Mucosa of descending colon (tissue), 3 donors: ENCODE data around the gene MAN1C1. TPM values are rescaled to one million over a fixed set of nuclear protein-coding genes. Genes with fewer than 3 reads are reported as not detected.

Experiments
- ATAC-seq: fragments of 200-7000 bp; cut with Tn5 transposase; one replicate; pipeline ENCODE4 v1.9.1; 2020; ENCODE audit warnings: mild to moderate bottlenecking, moderate library complexity
- DNase-seq, 3 donors: peaks; one replicate each; pipeline ENCODE4 v3.0.0-alpha.2; 2020
- H3K36me3 ChIP-seq: fragments of 200-600 bp; one replicate; pipeline ENCODE4 v1.8.0; 2021; ENCODE audit warnings: low read depth, mild to moderate bottlenecking
- H3K4me1 ChIP-seq: fragments of 200-600 bp; one replicate; pipeline ENCODE4 v1.8.0; 2021; ENCODE audit warnings: low read depth, mild to moderate bottlenecking
- H3K4me3 ChIP-seq: fragments of 200-600 bp; one replicate; pipeline ENCODE4 v1.8.0; 2021; ENCODE audit warnings: mild to moderate bottlenecking
- H3K9me3 ChIP-seq: fragments of 200-600 bp; one replicate; pipeline ENCODE4 v1.8.0; 2021; ENCODE audit warnings: mild to moderate bottlenecking
- intact Hi-C, 2 donors: fragments of 100-400 bp; cut with DNase I in 1 of 2; cut with micrococcal nuclease in 1 of 2; formaldehyde crosslinking; loops; one replicate each; pipeline versions ENCODE4 v1.11.0 to v1.11.1; 2022; cut with DNase I, micrococcal nuclease
- total RNA-seq, 3 donors: library from RNA; stranded (reverse); fragmentation: NEBNext Ultra II Directional in 2 of 3; extraction: Animal tissue kit (Norgen Biotek cat#: 25700) in 2 of 3; gene quantifications; one replicate each; pipeline versions ENCODE4 v1.2.1 to v1.2.4, GENCODE V29; 2021 to 2023
- TF ChIP-seq, protein P1 (sequence below): fragments of 200-600 bp; IDR thresholded peaks from one replicate; pipeline ENCODE4 v1.8.0; 2022; ENCODE audit warnings: antibody characterized with exemption, mild to moderate bottlenecking
- donor health status: DM: no; HTN: no; CAD: no; lungs with moderate emphysema.
- donor health status: DM: no; HTN: no; CAD: no.
- donor health status: DM: no; HTN: yes; CAD: no.

MAN1C1 gene
- total RNA-seq, 3 donors from 2014 or later: 2.5 to 22.0 (median 6.1) TPM

DNA sequence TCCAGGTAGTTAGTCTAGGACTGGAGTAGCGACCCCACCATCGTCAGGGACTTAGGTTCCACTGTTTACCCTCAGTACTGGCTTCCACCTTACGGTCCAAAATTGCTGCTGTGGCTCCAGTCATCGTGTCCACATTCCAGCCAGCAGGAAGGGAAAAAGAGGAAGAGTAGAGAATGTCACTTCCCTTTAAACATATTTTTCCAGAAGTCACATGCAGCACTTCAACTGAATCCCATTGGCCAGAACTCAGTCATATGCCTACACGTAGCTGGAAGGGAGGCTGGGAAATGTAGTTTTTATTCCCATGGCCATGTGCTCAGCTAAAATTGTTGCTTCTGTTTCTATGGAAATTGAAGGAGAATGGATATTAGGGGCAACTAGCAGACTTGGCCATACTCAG is 99.3 kb downstream of the MAN1C1 start:
- ATAC-seq (no peak), DNase-seq (no peak)
- intact Hi-C loops: no loop called here
- H3K4me3 ChIP-seq: no peak overlapping the region
- no peaks in the 10 kb centered on the region for H3K4me1 ChIP-seq
- no peaks in the 10 kb centered on the region for H3K36me3 ChIP-seq
- TF ChIP-seq, protein P1, sequence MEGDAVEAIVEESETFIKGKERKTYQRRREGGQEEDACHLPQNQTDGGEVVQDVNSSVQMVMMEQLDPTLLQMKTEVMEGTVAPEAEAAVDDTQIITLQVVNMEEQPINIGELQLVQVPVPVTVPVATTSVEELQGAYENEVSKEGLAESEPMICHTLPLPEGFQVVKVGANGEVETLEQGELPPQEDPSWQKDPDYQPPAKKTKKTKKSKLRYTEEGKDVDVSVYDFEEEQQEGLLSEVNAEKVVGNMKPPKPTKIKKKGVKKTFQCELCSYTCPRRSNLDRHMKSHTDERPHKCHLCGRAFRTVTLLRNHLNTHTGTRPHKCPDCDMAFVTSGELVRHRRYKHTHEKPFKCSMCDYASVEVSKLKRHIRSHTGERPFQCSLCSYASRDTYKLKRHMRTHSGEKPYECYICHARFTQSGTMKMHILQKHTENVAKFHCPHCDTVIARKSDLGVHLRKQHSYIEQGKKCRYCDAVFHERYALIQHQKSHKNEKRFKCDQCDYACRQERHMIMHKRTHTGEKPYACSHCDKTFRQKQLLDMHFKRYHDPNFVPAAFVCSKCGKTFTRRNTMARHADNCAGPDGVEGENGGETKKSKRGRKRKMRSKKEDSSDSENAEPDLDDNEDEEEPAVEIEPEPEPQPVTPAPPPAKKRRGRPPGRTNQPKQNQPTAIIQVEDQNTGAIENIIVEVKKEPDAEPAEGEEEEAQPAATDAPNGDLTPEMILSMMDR: no peak
- no peaks in the 10 kb centered on the region for H3K9me3 ChIP-seq

DNA sequence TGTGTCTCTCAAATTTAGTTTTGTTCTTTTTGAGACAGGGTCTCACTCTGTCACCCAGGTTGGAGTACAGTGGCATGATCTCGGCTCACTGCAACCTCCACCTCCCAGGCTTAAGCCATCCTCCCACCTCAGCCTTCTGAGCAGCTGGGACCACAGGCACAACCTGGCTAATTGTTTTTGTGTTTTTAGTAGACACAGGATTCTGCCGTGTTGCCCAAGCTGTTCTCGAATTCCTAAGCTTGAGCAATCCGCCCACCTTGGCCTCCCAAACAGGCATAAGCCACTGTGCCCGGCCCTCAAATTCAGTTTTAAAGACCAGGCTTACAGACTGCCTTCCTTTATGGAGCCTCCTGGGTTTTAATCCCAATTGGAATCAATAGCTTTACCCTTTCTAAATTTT is 99.7 kb downstream of the MAN1C1 start:
- DNase-seq: no peak
- Histone ChIP-seq H3K4me3 (no peak overlapping the region), H3K4me1 (no peaks in the 10 kb centered on the region), H3K9me3 (no peaks in the 10 kb centered on the region), H3K36me3 (no peaks in the 10 kb centered on the region)
- TF ChIP-seq, protein P1: no peak
- intact Hi-C loops: no loop called here
- no peak for ATAC-seq

DNA sequence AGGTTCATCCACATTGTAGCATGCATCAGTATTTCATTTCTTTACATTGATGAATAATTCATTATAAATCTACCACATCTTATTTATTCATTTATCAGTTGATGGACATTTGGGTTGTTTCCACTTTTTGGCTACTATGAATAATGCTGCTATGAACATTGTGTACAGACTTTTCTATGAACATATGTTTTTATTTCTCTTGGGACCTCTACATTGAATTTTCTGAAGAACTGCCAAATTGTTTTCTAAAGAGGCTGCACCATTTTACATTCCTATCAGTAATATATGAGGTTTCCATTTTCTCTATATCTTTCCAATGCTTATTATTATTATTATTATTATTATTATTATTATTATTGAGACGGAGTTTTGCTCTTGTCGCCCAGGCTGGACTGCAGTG is 102.1 kb downstream of the MAN1C1 start:
- TF ChIP-seq, protein P1: no peak
- H3K36me3 ChIP-seq: no peaks in the 10 kb centered on the region
- intact Hi-C loops: no loop called here
- H3K4me1 ChIP-seq: no peaks in the 10 kb centered on the region
- no peaks in the 10 kb centered on the region for H3K9me3 ChIP-seq
- DNase-seq (no peak), ATAC-seq (no peak)
- no peak overlapping the region for H3K4me3 ChIP-seq

DNA sequence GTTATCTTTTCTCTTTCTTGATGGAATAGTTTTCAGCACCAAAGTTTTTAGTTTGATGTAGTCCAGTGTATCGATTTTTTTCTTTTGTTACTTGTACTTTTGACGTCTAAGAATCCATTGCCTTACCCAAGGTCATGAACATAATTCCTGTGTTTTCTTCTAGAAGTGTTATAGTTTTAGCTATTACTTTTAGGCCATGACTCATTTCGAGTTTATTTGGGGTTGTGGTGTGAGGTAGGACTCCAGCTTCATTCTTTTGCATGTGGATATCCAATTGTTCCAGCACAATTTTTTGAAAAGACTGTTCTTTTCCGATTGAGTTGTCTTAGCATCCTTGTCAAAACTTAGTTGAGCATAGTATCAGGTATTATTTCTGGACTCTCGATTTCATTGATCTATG is 104.0 kb downstream of the MAN1C1 start:
- DNase-seq (no peak), ATAC-seq (no peak)
- H3K9me3 ChIP-seq: no peaks in the 10 kb centered on the region
- no peaks in the 10 kb centered on the region for H3K36me3 ChIP-seq
- no peak overlapping the region for H3K4me3 ChIP-seq
- TF ChIP-seq, protein P1: no peak
- H3K4me1 ChIP-seq: no peaks in the 10 kb centered on the region
- intact Hi-C loops: no loop called here

DNA sequence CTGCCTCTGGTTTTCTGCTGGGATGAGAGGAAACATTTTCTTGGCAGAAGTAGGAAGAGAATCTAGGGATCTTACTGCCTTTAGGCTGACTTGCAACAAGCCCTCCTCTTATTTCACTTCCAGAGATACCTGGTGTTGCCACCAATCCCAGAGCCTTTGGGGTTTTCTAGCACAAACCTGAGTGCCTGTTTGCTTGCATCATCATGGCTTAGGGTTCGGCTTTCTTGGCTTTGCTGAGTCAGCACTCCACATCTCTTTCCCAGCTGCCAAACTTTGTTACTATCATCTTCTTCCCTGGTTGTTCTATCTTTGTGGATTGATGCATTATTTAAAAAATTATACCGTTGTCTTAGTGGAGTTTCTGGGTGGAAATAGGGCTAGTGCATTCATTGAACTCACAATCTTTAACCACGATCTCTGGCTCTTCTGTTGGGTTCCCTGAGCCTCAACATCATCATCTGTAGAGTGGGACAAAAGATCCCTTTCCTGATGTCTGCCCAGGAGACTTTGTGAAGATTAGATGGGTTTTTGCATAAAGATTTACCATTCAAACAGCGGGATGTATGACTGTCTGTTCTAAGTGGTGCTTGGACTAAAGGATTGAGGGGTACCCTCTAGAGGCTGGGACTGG is 106.8 kb downstream of the MAN1C1 start:
- H3K36me3 ChIP-seq: no peaks in the 10 kb centered on the region
- peaks cover 16% of the 10 kb centered on the region for H3K4me1 ChIP-seq
- TF ChIP-seq, protein P1: no peak
- H3K4me3 ChIP-seq: no peak overlapping the region
- intact Hi-C loops: no loop called here
- no peak for DNase-seq
- no peak for ATAC-seq
- H3K9me3 ChIP-seq: no peaks in the 10 kb centered on the region

DNA sequence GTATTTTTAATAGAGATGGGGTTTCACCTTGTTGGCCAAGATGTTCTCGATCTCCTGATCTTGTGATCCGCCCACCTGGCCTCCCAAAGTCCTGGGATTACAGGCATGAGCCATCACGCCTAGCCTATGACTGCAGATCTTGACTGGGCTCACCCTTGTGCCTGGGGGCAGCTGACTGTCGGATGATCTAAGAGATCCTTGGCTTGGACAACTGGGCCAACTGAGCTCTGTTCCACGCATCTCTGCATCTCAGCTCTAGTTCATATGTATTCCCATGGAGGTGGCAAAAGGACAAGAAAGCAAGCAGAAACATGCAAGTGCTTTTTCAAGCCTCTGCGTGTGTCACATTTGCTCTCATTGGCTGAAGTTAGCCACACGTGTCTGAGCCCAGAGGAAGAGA is 107.6 kb downstream of the MAN1C1 start:
- TF ChIP-seq, protein P1: no peak
- H3K36me3 ChIP-seq: no peaks in the 10 kb centered on the region
- DNase-seq (no peak), ATAC-seq (no peak)
- H3K4me3 ChIP-seq: no peak overlapping the region
- H3K9me3 ChIP-seq: no peaks in the 10 kb centered on the region
- H3K4me1 ChIP-seq: peaks cover 17% of the 10 kb centered on the region
- intact Hi-C loops: no loop called here
